ENCODE results near the gene C4orf36. TPM values are rescaled to one million over a fixed set of nuclear protein-coding genes. Genes with fewer than 3 reads are reported as not detected.
A peak's percentile ranks its signal among the peaks of the same experiment; 100 is the strongest.

C4orf36 gene
- 0.06 TPM in 1 of 2 replicates, not detected in the other for total RNA-seq (2014; rRNA removed)
- polyA plus RNA-seq (2012) = not detected

GRCh38 chr4:86891762-86892635 lies at the start of gene C4orf36:
C4orf36 (minus strand) TSS chr4:86892422; CDS start chr4:86891520, 902 bp downstream.
- DNase-seq (ENCODE audit: low read depth) = no peak

- DNase-seq (ENCODE audit: low read depth) = no peak
These were observed 48.8 kb upstream of the C4orf36 start for GRCh38 chr4:86940920-86941460.

- DNase-seq (ENCODE audit: low read depth) = no peak
These were observed 47.7 kb upstream of the C4orf36 start for GRCh38 chr4:86939729-86940575.

GRCh38 chr4:86938771-86939520 lies 46.7 kb upstream of the C4orf36 start:
- no peak for DNase-seq (ENCODE audit: low read depth)

- no peak for DNase-seq (ENCODE audit: low read depth)
These were observed 43.9 kb upstream of the C4orf36 start for GRCh38 chr4:86935853-86936733.

GRCh38 chr4:86935566-86935852 lies 43.3 kb upstream of the C4orf36 start:
- no peak for DNase-seq (ENCODE audit: low read depth)

GRCh38 chr4:86934771-86935565 lies 42.7 kb upstream of the C4orf36 start, which contains the start of gene AFF1:
AFF1 (plus strand) TSS chr4:86935011; CDS start chr4:86948534, 13,523 bp downstream.
- DNase-seq (ENCODE audit: low read depth) = peak; percentile 89

- DNase-seq (ENCODE audit: low read depth) = no peak
These were observed 42.0 kb upstream of the C4orf36 start for GRCh38 chr4:86934147-86934770.

GRCh38 chr4:86928400-86929255 lies 36.4 kb upstream of the C4orf36 start:
- DNase-seq (ENCODE audit: low read depth) = no peak

GRCh38 chr4:86927843-86928395 lies 35.7 kb upstream of the C4orf36 start:
- DNase-seq (ENCODE audit: low read depth) = peak; percentile 74

GRCh38 chr4:86926435-86927086 lies 34.3 kb upstream of the C4orf36 start:
- no peak for DNase-seq (ENCODE audit: low read depth)

- DNase-seq (ENCODE audit: low read depth) = peak; percentile 43
These were observed 32.6 kb upstream of the C4orf36 start for GRCh38 chr4:86924811-86925210.

GRCh38 chr4:86921608-86922252 lies 29.5 kb upstream of the C4orf36 start:
- peak; percentile 53 for DNase-seq (ENCODE audit: low read depth)

- no peak for DNase-seq (ENCODE audit: low read depth)
These were observed 27.5 kb upstream of the C4orf36 start for GRCh38 chr4:86919561-86920223.

GRCh38 chr4:86918539-86919072 lies 26.4 kb upstream of the C4orf36 start:
- peak; percentile 81 for DNase-seq (ENCODE audit: low read depth)

Measured in LHCN-M2 (cell line).